Uterus (tissue), 2 donors: ENCODE data around the gene PRKAG2.

Source experiments
- POLR2A ChIP-seq, 2 donors: fragments of 450-650 bp; IDR thresholded peaks; one replicate each; pipeline ENCODE4 v1.6.1; 2016; ENCODE audit warnings: antibody characterized with exemption in 2 of 2, mild to moderate bottlenecking in 1 of 2, moderate library complexity in 1 of 2
- TF ChIP-seq, protein P1 (sequence below), 4 experiments: fragments of 200-600 bp in 2 of 4; fragments of 450-650 bp in 2 of 4; sonication (generic) in 2 of 4; IDR thresholded peaks; one replicate each; pipeline ENCODE4 v1.5.1; 2016 to 2019; ENCODE audit warnings: antibody characterized with exemption in 4 of 4, mild to moderate bottlenecking in 2 of 4, moderate library complexity in 1 of 4

DNA sequence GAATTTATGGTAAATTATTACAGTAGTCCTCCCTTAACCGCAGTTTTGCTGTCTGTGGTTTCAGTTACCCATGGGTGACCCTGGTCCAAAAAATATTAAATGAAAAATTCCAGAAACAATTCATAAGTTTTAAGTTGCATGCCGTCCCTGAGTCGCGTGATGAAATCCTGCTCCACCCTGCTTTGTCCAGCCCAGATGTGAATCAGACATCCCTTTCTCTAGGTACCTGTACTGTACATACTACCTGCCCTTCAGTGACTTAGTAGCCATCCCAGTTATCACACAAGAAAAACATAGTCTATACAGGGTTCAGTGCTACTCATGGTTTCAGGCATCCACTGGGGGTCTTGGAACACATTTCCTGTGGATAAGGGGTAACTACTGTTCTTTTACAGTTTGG lies 336.8 kb downstream of the PRKAG2 start:
- TF ChIP-seq, protein P1, sequence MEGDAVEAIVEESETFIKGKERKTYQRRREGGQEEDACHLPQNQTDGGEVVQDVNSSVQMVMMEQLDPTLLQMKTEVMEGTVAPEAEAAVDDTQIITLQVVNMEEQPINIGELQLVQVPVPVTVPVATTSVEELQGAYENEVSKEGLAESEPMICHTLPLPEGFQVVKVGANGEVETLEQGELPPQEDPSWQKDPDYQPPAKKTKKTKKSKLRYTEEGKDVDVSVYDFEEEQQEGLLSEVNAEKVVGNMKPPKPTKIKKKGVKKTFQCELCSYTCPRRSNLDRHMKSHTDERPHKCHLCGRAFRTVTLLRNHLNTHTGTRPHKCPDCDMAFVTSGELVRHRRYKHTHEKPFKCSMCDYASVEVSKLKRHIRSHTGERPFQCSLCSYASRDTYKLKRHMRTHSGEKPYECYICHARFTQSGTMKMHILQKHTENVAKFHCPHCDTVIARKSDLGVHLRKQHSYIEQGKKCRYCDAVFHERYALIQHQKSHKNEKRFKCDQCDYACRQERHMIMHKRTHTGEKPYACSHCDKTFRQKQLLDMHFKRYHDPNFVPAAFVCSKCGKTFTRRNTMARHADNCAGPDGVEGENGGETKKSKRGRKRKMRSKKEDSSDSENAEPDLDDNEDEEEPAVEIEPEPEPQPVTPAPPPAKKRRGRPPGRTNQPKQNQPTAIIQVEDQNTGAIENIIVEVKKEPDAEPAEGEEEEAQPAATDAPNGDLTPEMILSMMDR (IDR thresholded peaks at IDR 0.05), result no peak
- TF ChIP-seq POLR2A (IDR thresholded peaks at IDR 0.05), result no peak
